SJCRH30 (cell line): Measurements from ENCODE around the gene HOXA7. TPM values are rescaled to one million over a fixed set of nuclear protein-coding genes. Genes with fewer than 3 reads are reported as not detected.

Source experiments
- DNase-seq, 2 experiments: peaks; one replicate each; pipeline ENCODE4 v3.0.0-alpha.2; 2015 to 2020
- H3K27ac ChIP-seq: fragments of 250-450 bp; sonication (Bioruptor Pico); 2 replicates; pipeline ENCODE4 v1.5.1; 2020; ENCODE audit warnings: mild to moderate bottlenecking, moderate library complexity
- H3K27me3 ChIP-seq: fragments of 250-450 bp; sonication (Bioruptor Pico); 2 replicates; pipeline ENCODE4 v1.5.1; 2020; ENCODE audit warnings: mild to moderate bottlenecking, moderate library complexity
- H3K36me3 ChIP-seq: fragments of 250-450 bp; sonication (Bioruptor Pico); 2 replicates; pipeline ENCODE4 v1.5.1; 2020; ENCODE audit warnings: mild to moderate bottlenecking, moderate library complexity
- H3K4me1 ChIP-seq: fragments of 250-450 bp; sonication (Bioruptor Pico); 2 replicates; pipeline ENCODE4 v1.5.1; 2020; ENCODE audit warnings: mild to moderate bottlenecking, moderate library complexity
- H3K4me3 ChIP-seq: fragments of 250-450 bp; sonication (Bioruptor Pico); 2 replicates; pipeline ENCODE4 v1.5.1; 2020; ENCODE audit warnings: mild to moderate bottlenecking, moderate library complexity
- H3K9me3 ChIP-seq: fragments of 250-450 bp; sonication (Bioruptor Pico); replicated peaks from 2 replicates; pipeline ENCODE4 v1.5.1; 2020; ENCODE audit warnings: mild to moderate bottlenecking, moderate library complexity
- total RNA-seq: library from RNA; depleted of rRNA; stranded (reverse); fragments of >200 nt; shearing (Covaris generic); gene quantifications from 2 replicates; pipeline ENCODE4 v1.2.3, GENCODE V29; 2014

The HOXA7 gene
- total RNA-seq, 1 experiment from 2014 or later, result 40.4 TPM

DNA sequence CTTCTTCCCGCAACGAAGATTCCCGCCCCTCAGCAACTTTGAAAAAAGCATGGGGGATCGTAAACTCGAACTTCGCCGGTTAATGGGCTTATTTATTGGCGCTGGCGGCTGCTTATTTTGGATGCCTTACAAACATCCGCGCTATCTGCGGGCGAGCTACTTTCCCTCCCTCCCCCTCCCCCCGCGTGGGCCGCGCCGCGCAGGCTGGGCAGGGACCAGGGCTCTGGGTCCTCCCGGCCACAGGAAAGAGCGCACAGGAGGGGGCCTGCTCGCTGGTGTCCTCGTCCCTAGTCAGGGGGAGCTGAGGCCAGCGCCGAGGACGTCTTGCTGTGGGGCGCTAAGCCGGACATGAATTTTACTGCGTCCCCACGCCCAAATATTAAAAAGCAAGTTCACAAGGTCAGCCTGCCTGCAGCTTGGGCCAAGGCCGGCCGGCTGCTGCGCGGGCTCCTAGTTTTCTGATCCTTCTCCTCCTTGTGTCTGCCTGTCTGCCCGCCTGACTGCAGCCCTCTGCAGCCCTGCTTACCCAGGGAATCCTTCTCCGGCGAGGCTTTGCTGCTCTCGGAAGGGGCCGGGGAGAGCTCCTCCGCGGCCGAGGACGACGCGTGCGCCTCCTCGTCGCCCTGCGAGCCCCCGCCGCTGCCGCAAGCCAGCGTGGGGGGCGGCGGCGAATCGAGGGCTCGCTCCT lies 16.5 kb upstream of the HOXA7 start:
- Histone ChIP-seq H3K9me3 (no peaks in the 10 kb centered on the region), H3K4me3 (peak overlapping the region; percentile 84), H3K4me1 (peaks cover 8% of the 10 kb centered on the region), H3K27me3 (0 out of 2 replicates have a peak, but pooled peaks cover 5% of the 10 kb centered on the region), H3K27ac (peak overlapping the region; percentile 82), H3K36me3 (peaks cover 5% of the 10 kb centered on the region; the same call in 1 of the 2 replicates)
- peak; percentile 70 to 73 for DNase-seq

DNA sequence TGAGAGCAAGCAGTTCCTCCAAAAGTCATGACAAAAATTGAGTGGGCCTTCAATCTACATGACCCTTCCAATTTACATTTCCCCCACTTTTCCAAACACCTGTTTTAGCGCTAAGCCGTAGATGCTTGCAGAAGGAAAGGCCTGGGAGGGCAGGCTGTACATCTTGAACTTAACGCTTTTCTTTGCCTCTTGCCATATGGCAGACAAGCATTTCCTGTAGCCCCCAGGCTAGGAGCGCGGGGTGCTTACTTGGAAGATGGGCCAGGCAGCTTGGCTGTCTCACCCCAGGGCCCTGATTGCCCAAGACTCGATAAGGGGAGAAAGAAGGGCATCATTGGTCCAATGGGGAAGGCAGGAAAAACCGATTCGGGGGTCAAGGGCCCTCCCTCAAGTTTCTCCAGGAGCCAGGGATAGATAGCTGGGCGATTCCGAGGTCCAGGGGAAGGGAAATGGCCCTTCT lies 15.9 kb upstream of the HOXA7 start:
- peak overlapping the region; percentile 82 for H3K27ac ChIP-seq
- no peaks in the 10 kb centered on the region for H3K27me3 ChIP-seq
- H3K4me1 ChIP-seq, result peaks cover 8% of the 10 kb centered on the region
- H3K4me3 ChIP-seq, result peak overlapping the region; percentile 84
- peaks cover 5% of the 10 kb centered on the region; the same call in 1 of the 2 replicates for H3K36me3 ChIP-seq
- DNase-seq, result peak; percentile 30 to 39
- no peaks in the 10 kb centered on the region for H3K9me3 ChIP-seq

DNA sequence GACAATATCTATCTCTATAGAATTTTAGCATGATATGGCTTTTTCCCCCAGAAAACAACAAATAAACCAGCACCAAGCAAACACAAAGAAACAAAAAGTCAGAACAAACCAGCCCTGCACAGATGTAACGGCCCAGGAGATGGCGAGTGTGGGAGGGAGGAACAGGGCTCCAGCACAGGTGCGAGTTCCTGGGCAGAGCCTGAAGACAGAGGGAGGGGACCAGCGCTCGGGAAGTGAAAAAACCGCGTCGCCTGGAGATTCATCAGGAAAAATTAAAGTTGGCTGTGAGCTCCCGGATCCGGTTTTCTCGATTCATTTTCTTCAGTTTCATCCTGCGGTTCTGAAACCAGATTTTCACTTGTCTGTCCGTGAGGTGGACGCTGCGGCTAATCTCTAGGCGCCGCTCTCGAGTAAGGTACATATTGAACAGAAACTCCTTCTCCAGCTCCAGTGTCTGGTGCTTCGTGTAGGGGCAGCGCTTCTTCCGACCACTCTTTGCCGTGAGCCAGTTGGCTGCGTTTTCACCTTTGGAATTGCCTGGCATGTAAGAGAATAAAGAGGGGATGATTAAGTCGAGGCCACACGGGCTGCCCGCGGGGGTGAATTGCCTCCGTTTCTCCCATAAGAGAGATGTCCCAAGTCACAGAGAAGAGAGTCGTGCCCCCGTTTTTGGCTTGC lies 15.3 kb upstream of the HOXA7 start:
- Histone ChIP-seq H3K36me3 (peaks cover 5% of the 10 kb centered on the region; the same call in 1 of the 2 replicates), H3K27me3 (no peaks in the 10 kb centered on the region), H3K4me1 (peaks cover 8% of the 10 kb centered on the region), H3K27ac (no peak overlapping the region), H3K9me3 (no peaks in the 10 kb centered on the region), H3K4me3 (peak overlapping the region; percentile 84)
- DNase-seq, result no peak

DNA sequence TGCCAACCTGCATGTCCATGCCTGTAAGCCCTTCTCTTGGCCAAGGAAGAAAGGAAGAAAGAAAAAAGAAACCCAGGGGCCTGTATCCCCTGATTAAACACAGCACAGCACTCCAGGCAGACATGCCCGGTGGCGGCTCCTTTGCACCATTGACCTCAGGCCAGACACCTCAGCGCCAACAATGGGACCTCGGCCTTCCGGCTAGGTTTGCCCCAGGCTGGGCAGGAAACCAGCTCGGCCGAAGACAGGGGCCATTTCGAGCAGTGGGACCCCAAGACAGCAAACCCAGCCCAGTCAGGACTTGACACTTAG lies 14.8 kb upstream of the HOXA7 start:
- no peaks in the 10 kb centered on the region for H3K27me3 ChIP-seq
- DNase-seq, result no peak
- H3K4me1 ChIP-seq, result peaks cover 8% of the 10 kb centered on the region
- H3K4me3 ChIP-seq, result no peak overlapping the region
- H3K9me3 ChIP-seq, result no peaks in the 10 kb centered on the region
- H3K27ac ChIP-seq, result no peak overlapping the region
- H3K36me3 ChIP-seq, result peaks cover 5% of the 10 kb centered on the region; the same call in 1 of the 2 replicates

DNA sequence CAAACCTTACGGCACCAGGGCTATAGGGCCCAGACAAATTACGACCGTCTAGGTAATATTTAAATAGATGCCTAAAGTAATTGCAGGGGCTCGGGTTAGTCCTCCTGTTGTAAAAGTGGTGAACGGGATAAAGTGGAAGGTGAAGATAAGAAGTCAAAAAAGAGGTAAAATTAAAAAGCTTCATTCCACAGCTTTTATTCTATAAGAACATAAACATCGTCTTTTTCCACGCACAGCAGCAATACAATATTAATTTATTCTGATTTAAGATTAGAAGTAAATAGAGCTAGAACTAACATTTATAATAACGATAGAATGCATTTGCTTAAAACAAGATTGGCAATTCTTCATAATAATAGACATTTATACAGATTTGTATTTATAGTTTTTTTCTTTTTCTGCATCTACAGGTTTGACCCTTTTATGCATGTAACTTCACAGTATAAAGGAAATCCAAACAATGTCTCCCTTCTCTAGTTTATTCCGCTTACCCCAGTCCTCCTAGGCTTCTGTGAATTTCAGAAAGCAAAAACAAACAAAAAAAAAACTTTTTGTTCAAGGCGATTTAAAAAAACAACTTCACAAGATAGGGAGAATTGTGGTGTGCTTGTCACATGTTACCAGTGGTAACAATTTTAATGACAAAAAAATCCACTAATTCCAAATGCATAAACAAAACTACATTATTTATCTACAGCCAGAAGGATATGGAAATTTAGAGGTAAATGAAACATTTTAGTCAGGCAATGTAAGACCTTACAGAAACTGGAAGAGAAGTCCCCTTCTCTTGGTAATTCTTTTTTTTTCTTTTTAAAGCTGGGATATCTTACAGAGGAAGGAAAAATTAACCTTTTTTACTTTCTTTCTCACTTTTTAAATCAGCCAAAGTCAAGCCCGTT lies 14.2 kb upstream of the HOXA7 start:
- Histone ChIP-seq H3K4me3 (no peak overlapping the region), H3K4me1 (peaks cover 8% of the 10 kb centered on the region), H3K9me3 (no peaks in the 10 kb centered on the region), H3K27me3 (no peaks in the 10 kb centered on the region), H3K36me3 (peaks cover 5% of the 10 kb centered on the region; the same call in 1 of the 2 replicates), H3K27ac (no peak overlapping the region)
- no peak for DNase-seq

DNA sequence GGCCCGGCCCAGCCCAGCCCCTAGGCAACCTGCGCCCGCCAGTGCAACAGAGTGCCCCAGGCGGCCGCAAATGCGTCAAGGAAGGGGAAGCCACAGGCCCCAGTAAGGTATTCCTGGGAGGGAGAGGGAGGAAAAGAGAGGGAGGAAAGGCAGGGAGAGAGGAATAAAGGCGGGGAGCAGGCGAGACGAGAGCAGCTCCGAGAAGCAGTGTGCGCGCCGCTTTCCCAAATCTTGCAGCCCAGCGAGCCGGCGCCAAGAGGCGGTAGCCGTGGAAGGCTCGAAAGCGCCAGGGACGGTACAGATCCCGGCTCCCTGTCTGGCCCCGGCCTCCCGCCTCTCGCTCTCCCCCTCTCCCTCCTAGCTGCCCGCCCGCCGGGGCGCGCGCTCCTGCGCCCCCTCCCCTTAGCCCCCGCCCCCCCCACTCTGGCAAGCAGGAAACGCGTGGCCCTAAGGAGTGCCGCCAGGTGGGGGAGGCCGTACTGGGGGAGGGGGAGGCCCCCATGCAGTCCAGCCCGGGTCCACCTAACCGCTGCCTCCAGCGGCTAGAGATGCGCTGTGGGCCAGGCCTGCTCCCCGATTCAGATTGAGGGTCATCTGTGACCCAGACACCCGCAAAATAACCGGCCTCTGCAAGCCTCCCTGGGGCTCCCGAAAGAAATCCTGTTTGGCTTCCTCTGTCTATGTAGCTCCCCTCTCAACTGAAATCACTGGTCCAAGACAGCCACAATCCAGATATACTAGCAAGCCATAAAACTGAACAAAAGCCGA lies 13.4 kb upstream of the HOXA7 start:
- no peak for DNase-seq
- Histone ChIP-seq H3K27ac (no peak overlapping the region), H3K4me1 (peaks cover 8% of the 10 kb centered on the region)

DNA sequence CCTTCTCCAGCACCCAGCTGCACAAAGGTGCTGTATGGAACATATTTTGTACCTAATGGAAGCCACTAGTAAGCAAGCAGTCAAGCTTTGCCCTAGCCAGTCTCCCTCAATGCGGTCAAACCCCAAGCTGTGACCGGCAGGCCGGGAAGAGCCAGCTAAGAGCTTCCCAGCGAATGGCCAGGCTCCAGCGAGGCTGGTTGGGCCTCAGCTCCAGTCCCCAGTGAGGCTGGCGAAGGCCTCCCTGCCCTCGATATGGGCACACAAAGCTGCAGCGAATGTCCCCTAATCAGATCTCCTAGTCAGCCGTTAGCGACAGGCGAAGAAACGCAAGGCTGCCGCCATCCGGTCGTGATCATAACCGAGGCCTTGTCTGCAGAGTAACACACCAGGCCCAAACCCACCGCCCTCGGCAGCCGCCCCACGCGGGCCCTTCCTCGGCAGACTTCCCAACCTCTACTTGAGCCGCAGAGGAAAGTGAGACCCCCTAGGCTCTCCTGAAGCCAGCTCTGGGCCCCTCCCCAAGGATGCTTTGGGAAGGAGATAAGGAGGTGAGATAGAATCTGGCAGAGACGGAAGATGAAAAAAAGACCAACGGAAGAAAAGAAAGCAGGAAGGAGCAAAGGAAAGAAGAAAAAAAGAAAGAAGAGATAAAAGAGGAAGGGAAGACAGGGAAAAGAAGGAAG lies 11.9 kb upstream of the HOXA7 start:
- H3K36me3 ChIP-seq, result peaks cover 5% of the 10 kb centered on the region; the same call in 1 of the 2 replicates
- DNase-seq, result no peak
- H3K4me3 ChIP-seq, result no peak overlapping the region
- no peaks in the 10 kb centered on the region for H3K27me3 ChIP-seq
- no peak overlapping the region for H3K27ac ChIP-seq
- peaks cover 8% of the 10 kb centered on the region for H3K4me1 ChIP-seq
- H3K9me3 ChIP-seq, result no peaks in the 10 kb centered on the region

More for the DNA sequence above, 13.4 kb upstream of the HOXA7 start:
- H3K9me3 ChIP-seq, result no peaks in the 10 kb centered on the region
- H3K27me3 ChIP-seq, result no peaks in the 10 kb centered on the region
- H3K36me3 ChIP-seq, result peaks cover 5% of the 10 kb centered on the region; the same call in 1 of the 2 replicates
- no peak overlapping the region for H3K4me3 ChIP-seq

DNA sequence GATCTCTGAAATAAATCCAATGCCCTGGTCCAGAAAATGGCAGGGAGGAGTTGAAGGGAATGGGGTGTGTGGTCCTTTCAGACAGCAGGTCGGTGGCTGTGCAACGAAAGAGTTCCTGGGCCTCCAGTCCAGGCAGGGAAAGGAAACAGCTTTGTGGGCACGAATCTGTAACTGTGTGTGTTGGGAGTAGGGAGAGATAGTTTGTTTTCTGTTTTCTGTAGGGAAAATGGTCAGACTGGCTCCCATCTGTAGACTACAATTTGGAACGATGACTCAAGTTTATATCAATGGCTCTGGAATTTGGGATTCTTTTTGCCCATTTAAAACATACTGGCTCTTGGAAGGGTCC lies 11.4 kb upstream of the HOXA7 start:
- Histone ChIP-seq H3K27me3 (no peaks in the 10 kb centered on the region), H3K4me3 (no peak overlapping the region), H3K27ac (no peak overlapping the region), H3K4me1 (peaks cover 8% of the 10 kb centered on the region), H3K9me3 (no peaks in the 10 kb centered on the region), H3K36me3 (peaks cover 5% of the 10 kb centered on the region; the same call in 1 of the 2 replicates)
- no peak for DNase-seq

DNA sequence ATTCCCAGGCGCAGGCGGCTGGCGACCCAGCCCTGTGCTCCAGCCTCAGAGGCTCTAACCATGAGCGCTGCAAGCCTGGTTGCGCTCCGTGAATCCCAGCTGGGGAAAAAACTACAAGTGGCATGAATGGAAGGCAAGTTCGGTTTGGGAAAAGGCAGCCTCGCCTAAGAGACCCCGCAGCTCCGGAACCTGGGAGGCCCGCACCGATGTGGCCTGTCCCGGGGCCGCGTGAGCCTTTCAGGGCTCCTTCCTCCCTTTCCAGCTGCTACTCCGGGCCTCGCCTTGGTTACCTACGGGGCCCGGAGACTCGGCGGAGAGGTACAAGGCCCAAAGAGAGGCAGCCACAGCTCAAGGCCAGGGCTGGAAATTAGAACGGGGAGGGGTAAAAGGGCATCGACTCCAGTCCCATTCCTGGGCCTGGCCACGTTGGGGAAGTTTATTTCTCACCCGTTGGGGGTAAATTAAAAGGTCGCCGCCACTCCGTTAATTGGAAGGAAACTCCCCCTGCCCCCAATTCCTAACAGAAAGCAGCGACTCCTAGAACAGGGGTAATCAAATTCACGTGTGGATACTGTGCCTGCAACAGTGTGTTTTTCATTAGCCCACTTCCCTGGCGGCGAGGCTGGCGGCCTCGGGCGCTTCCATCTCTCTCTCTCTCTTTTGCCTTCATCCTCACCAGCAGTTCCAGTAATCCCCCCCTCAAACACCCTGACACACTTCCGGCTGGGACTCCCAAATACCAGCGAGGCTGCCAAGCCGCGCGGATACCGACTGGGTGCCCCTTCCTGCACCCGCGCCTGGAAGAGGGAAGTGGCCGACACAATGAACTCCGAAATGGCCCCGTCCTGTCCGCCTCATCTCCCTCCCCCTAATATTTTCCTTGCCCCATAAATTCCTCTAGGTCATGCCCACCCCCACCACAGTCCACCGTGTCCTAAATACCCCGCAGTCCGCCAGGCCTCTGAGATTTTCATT lies 10.3 kb upstream of the HOXA7 start:
- Histone ChIP-seq H3K27me3 (no peaks in the 10 kb centered on the region), H3K27ac (no peak overlapping the region), H3K36me3 (peaks cover 5% of the 10 kb centered on the region; the same call in 1 of the 2 replicates), H3K4me3 (no peak overlapping the region), H3K4me1 (peaks cover 3% of the 10 kb centered on the region; the same call in 1 of the 2 replicates), H3K9me3 (no peaks in the 10 kb centered on the region)
- no peak for DNase-seq

DNA sequence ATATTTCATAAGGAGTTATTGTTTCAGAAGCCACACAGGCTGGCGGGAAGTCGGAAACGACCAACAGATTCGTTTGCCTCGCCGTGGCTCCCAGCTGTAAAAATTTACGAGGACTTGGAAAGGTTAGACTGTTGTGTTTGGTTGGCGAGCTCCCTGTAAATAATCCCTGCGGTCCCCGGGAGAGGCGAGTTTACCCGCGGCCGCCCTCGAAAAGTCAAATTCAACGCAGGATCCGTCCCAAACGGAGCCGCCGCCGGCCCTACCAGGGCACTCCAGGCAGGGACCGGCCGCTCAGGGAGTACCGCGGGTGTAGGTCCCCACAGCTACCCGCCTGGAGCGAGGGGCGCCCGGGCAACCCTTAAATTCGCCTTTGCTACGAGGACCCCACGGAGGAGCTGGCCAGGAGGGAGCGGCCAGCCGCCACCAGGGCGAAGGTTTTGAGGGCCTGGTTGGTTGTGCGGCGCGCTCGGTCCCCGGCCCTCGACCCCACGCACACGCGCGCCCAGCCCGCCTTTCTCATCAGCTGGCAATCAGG lies 9.6 kb upstream of the HOXA7 start:
- Histone ChIP-seq H3K9me3 (no peaks in the 10 kb centered on the region), H3K4me1 (no peaks in the 10 kb centered on the region), H3K36me3 (peaks cover 2% of the 10 kb centered on the region; the same call in 1 of the 2 replicates), H3K27me3 (no peaks in the 10 kb centered on the region), H3K4me3 (no peak overlapping the region), H3K27ac (no peak overlapping the region)
- DNase-seq, result no peak

DNA sequence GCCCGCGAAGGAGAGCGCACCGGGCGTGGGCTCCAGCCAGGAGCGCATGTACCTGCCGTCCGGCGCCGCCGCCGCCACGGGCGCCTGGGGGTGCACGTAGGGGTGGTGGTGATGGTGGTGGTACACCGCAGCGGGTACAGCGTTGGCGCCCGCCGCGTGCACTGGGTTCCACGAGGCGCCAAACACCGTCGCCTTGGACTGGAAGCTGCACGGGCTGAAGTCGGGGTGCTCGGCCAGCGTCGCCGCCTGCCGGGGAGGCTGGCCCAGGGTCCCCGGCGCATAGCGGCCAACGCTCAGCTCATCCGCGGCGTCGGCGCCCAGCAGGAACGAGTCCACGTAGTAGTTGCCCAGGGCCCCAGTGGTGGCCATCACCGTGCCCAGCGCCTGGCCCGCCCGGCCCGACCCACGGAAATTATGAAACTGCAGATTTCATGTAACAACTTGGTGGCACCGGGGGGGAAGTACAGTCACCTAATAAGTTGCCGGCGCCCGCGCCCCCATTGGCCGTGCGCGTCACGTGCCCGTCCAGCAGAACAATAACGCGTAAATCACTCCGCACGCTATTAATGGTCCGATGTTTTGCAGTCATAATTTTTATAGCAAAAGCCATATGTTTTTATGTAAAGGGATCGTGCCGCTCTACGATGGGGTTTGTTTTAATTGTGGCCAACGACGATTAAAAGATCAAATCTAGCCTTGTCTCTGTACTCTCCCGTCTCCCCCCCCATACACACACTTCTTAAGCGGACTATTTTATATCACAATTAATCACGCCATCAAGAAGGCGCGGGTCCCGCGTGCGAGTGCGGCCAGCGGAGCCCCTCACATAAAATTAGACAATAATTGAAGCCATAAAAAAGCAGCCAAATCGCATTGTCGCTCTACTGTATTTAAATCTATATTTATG lies 8.9 kb upstream of the HOXA7 start, which contains the start of gene HOXA9:
Gene HOXA9, minus strand, starts transcription at position 449 of the 907 bp plus-strand sequence. Its CDS starts 80 bp downstream, at position 369.
- no peak within 1 kb of the TSS for H3K27ac ChIP-seq
- no peak within 1 kb of the TSS for H3K4me3 ChIP-seq
- H3K4me1 ChIP-seq, result no peaks in the 10 kb centered on the region
- H3K36me3 ChIP-seq, result no peaks in the 10 kb centered on the region; the same call in 1 of the 2 replicates
- no peak for DNase-seq
- no peaks in the 10 kb centered on the region for H3K9me3 ChIP-seq
- H3K27me3 ChIP-seq, result no peaks in the 10 kb centered on the region
